ENCODE data around the gene RUNX2. TPM values are rescaled to one million over a fixed set of nuclear protein-coding genes. Genes with fewer than 3 reads are reported as not detected.

RUNX2 gene
- total RNA-seq, 4 donors from 2014 or later: 0.65 to 2.4 (median 1.3) TPM

DNA sequence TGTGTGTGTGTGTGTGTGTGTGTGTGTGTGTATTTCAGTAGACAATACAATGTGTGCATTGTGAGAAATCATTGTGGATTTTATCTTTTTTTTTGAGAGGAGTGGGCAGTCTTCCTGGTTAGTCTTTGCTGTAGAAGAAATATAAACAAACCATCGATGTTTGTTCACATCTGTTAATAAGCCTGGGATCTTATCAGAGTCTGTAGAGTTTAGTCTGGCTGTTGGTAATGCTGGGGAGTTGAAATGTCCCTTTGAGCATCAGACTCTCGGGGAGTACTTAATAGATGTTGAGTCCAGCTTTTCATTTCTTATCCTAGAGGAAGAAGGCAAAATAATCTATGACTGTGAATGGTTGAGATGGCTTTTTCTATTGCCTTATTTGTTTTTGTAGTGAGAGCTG is 146.2 kb downstream of the RUNX2 start:
- TF ChIP-seq, protein P1, sequence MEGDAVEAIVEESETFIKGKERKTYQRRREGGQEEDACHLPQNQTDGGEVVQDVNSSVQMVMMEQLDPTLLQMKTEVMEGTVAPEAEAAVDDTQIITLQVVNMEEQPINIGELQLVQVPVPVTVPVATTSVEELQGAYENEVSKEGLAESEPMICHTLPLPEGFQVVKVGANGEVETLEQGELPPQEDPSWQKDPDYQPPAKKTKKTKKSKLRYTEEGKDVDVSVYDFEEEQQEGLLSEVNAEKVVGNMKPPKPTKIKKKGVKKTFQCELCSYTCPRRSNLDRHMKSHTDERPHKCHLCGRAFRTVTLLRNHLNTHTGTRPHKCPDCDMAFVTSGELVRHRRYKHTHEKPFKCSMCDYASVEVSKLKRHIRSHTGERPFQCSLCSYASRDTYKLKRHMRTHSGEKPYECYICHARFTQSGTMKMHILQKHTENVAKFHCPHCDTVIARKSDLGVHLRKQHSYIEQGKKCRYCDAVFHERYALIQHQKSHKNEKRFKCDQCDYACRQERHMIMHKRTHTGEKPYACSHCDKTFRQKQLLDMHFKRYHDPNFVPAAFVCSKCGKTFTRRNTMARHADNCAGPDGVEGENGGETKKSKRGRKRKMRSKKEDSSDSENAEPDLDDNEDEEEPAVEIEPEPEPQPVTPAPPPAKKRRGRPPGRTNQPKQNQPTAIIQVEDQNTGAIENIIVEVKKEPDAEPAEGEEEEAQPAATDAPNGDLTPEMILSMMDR (IDR thresholded peaks at IDR 0.05): no peak

DNA sequence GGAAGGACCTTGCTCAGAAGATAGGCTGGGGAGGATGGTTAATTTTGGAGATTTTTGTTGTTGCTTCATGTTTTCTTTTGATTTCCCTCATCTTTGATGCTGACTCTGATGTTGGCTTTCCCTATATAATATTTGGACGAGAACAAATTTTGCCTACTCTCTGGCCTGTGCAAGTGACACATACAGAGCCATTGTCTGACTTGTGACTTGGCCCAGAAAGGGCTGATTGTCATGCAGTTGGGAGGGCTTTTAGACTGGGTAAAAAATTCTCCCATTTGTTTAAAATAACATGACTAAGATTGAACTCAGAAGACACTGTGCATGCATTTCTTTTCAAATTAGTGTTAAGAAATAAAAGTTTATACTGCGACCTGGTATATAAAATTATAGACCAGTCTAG is 148.2 kb downstream of the RUNX2 start:
- DNase-seq (ENCODE audit: low spot score) (no peak), ATAC-seq (ENCODE audit: low FRiP score) (no peak)
- TF ChIP-seq, protein P1 (IDR thresholded peaks at IDR 0.05): no peak

More for the DNA sequence above, 146.2 kb downstream of the RUNX2 start:
- no peak for DNase-seq (ENCODE audit: low spot score)
- ATAC-seq (ENCODE audit: low FRiP score): no peak

DNA sequence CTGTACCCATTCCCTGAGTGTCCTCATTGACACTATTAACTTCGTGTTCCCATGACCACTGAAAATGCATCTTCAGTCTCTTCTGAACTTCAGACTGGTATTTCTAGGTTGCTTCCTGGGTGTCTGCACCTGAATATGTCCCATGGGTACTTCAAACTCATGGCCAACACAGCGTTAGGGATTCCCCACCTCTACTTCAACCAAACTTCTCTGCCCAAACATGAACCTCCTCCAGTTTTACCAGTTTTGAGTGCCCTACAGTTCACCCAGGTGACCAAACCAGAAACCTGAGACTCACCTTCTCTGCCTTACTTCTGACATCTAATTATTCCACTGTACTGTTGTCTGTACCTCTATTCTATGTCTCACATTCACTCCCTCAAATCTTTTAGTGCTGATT is 149.1 kb downstream of the RUNX2 start:
- TF ChIP-seq, protein P1 (IDR thresholded peaks at IDR 0.05): no peak

DNA sequence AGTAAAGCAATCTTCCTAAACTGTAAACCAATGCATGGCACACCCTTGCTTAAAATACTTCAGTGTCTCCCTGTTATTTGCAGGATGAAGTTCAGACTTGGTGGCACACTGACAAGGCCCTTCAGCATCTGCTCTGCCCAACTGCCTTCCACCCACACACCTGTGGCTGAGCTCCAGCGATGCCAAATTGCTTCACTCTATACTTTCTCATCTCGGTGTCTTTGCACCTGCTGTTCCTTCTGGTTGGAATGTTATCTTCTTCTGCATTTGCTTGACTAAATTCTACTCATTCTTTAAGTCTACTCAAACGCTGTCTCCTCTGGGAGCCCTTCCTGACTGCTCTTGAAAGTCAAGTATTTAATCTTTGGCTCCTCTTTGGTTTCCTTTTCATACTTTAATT is 149.7 kb downstream of the RUNX2 start:
- ATAC-seq (ENCODE audit: low FRiP score) (no peak), DNase-seq (ENCODE audit: low spot score) (no peak)
- TF ChIP-seq, protein P1 (IDR thresholded peaks at IDR 0.05): no peak

More for the DNA sequence above, 149.1 kb downstream of the RUNX2 start:
- DNase-seq (ENCODE audit: low spot score) (no peak), ATAC-seq (ENCODE audit: low FRiP score) (no peak)

DNA sequence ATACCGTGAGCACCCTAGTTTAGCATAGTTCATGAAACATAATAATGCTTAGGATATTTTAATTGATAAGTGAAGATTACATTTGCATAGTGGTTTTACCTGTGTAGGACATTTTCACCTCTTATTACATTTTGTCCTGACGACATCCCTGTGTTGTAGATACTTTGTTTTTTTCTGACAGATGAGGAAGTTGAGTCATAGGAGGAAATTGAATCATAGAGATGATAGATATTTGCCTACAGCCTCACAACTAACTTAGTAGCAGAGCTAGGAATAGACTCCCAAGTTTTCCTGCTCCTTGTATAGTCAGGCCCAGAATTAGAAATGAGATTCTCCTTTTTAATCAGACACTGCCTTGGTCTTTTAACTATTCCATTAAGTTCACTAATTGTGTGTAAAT is 150.1 kb downstream of the RUNX2 start:
- no peak for ATAC-seq (ENCODE audit: low FRiP score)
- DNase-seq (ENCODE audit: low spot score): no peak
- TF ChIP-seq, protein P1 (IDR thresholded peaks at IDR 0.05): no peak

DNA sequence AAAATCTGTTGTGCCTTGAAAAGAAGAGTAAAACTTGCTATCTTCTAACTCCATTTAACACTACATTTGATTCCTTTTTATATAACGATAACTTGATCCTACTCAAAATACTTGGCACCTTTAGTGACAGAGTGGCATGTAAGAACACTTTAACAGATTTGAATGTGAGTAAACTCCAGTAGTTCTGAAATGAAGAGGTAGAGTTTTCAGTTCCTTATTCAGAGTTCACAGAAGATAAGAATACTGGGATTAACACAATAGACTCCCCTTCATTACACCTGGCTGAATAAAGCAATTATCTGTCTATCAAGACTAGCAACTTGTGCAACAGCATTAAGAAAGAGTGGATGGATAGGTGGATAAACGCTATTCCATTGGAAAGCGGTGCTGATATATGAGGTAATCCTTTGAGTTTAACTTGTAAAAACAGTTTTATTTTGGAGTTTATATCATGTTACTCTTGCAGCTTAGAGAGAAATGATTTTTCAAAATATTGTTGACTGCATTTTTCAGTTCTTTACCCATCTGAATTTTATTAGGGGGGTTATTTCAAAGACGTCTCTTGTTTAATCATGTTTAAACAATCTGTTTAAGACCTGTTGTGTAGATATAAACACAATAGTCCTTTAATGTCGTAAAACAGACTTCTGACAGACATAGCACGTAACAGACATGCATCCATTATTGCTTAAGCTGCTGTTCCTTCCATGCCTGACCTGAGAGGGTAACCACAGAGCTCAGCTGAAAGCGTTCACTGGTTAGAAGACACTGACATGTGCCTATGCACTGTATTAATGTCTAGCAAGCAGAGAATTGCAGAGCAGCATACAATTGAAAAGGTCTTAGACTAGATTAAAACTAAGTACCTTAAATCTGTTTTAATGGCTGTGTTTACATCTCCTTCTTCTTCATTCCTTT is 152.0 kb downstream of the RUNX2 start:
- peak; percentile 48 for ATAC-seq (ENCODE audit: low FRiP score)
- TF ChIP-seq, protein P1 (IDR thresholded peaks at IDR 0.05): no peak
- DNase-seq (ENCODE audit: low spot score): no peak

Data from omental fat pad (tissue), 4 donors.